K562 (cell line): ENCODE measurements around the gene PLCL1. TPM values are rescaled to one million over a fixed set of nuclear protein-coding genes. Genes with fewer than 3 reads are reported as not detected.
A peak's percentile ranks its signal among the peaks of the same experiment; 100 is the strongest.

Source experiments
- EP400 ChIP-seq: fragments of 450-650 bp; IDR thresholded peaks from 2 replicates; pipeline ENCODE4 v1.6.1; 2017; ENCODE audit warnings: antibody characterized with exemption, mild to moderate bottlenecking, moderate library complexity
- ETS1 ChIP-seq: conservative IDR thresholded peaks from 2 replicates; pipeline ENCODE4 v1.6.1; 2011; ENCODE audit warnings: low read depth, mild to moderate bottlenecking, low read length; ENCODE audit not compliant: control insufficient read depth
- MECOM ChIP-seq: fragments of 250-450 bp; sonication (Bioruptor Pico); IDR thresholded peaks from 2 replicates; pipeline ENCODE4 v1.8.0; 2022; ENCODE audit warnings: inconsistent platforms
- PBX2 ChIP-seq, 2 experiments: IDR thresholded peaks in 1 of 2; conservative IDR thresholded peaks in 1 of 2; 2 replicates each; pipeline ENCODE4 v1.6.1; 2016; ENCODE audit warnings: low read depth in 2 of 2, mild to moderate bottlenecking in 1 of 2, missing compliant biosample characterization in 1 of 2, missing genetic modification characterization in 1 of 2, moderate library complexity in 1 of 2
- PCBP1 ChIP-seq: fragments of 200-400 bp; formaldehyde crosslinking; IDR thresholded peaks from 2 replicates; pipeline ENCODE4 v1.6.1; 2018; ENCODE audit warnings: mild to moderate bottlenecking, low read depth, low read length; ENCODE audit not compliant: poor library complexity, severe bottlenecking
- PHB2 ChIP-seq: fragments of 450-650 bp; IDR thresholded peaks from 2 replicates; pipeline ENCODE4 v1.6.1; 2017; ENCODE audit warnings: low read depth
- RAD21 ChIP-seq, 2 experiments: fragments of 250-450 bp in 1 of 2; fragments of 450-650 bp in 1 of 2; sonication (Bioruptor Pico) in 1 of 2; formaldehyde crosslinking in 1 of 2; IDR thresholded peaks in 1 of 2; conservative IDR thresholded peaks in 1 of 2; 2 replicates each; pipeline versions ENCODE4 v1.4.0 to v1.8.0; 2020 to 2022; ENCODE audit warnings: mild to moderate bottlenecking in 2 of 2, moderate library complexity in 1 of 2
- RCOR1 ChIP-seq, 2 experiments: IDR thresholded peaks; 2 replicates each; pipeline ENCODE4 v1.6.1; 2012; ENCODE audit warnings: low read depth in 2 of 2, low read length in 2 of 2, borderline replicate concordance in 1 of 2, improper control_type of control experiment in 1 of 2
- SUPT5H ChIP-seq: fragments of 450-650 bp; IDR thresholded peaks from 2 replicates; pipeline ENCODE4 v1.6.1; 2016
- THAP7 ChIP-seq: fragments of 250-450 bp; sonication (Bioruptor Pico); IDR thresholded peaks from 2 replicates; pipeline ENCODE4 v1.5.0; 2021
- ZBTB1 ChIP-seq: sonication (generic); formaldehyde crosslinking; IDR thresholded peaks from 2 replicates; pipeline ENCODE4 v1.8.1; 2023; ENCODE audit warnings: missing genetic modification reagents, low read depth, mild to moderate bottlenecking, borderline replicate concordance
- ZBTB11 ChIP-seq, 3 experiments: fragments of 200-800 bp in 1 of 3; fragments of 250-450 bp in 1 of 3; fragments of 450-650 bp in 1 of 3; sonication (Bioruptor Pico) in 1 of 3; sonication (Bioruptor generic) in 1 of 3; formaldehyde crosslinking in 1 of 3; IDR thresholded peaks; 2 replicates each; pipeline versions ENCODE4 v1.6.1 to v1.8.0; 2016 to 2022; ENCODE audit warnings: mild to moderate bottlenecking in 2 of 3, missing genetic modification characterization in 2 of 3, missing compliant biosample characterization in 1 of 3, moderate library complexity in 1 of 3
- ZC3H11A ChIP-seq: IDR thresholded peaks from 2 replicates; pipeline ENCODE4 v1.6.1; 2012; ENCODE audit warnings: low read depth, low read length, improper control_type of control experiment
- ZNF175 ChIP-seq: fragments of 200-800 bp; sonication (Bioruptor generic); IDR thresholded peaks from 2 replicates; pipeline ENCODE4 v1.6.1; 2016; ENCODE audit warnings: low read depth, mild to moderate bottlenecking, missing genetic modification characterization, missing compliant biosample characterization
- polyA plus RNA-seq, 8 experiments: library from polyadenylated mRNA; depleted of rRNA in 4 of 8; stranded (reverse) in 5 of 8; unstranded in 3 of 8; fragments of >200 nt; fragmentation: Nextera tagmentation in 2 of 8; fragmentation: Illumina TruSeq in 1 of 8; extraction: Ambion mirVana in 2 of 8; extraction: Trizol in 1 of 8; gene quantifications; 2 replicates each; pipeline versions ENCODE4 v1.2.1 to v1.2.3, GENCODE V29; 2011 to 2014; ENCODE audit warnings: inconsistent platforms in 1 of 8, missing spikeins in 1 of 8
- total RNA-seq, 7 experiments: library from RNA; depleted of rRNA in 6 of 7; stranded (reverse); fragments of >200 nt in 6 of 7; fragmentation: Illumina TruSeq in 2 of 7; extraction: Trizol in 2 of 7; gene quantifications; 2 replicates each; pipeline versions ENCODE4 v1.2.1 to v1.2.3, GENCODE V29; 2011 to 2021; ENCODE audit warnings: low replicate concordance in 1 of 7
- TF ChIP-seq, protein P1 (sequence below), 2 experiments: IDR thresholded peaks; 2 replicates each; pipeline ENCODE4 v1.6.1; 2011; ENCODE audit warnings: borderline replicate concordance in 1 of 2, control low read depth in 1 of 2, low read depth in 1 of 2, low read length in 1 of 2, mild to moderate bottlenecking in 1 of 2, mixed read lengths in 1 of 2, moderate library complexity in 1 of 2; ENCODE audit not compliant: insufficient read depth in 1 of 2, insufficient read length in 1 of 2, poor library complexity in 1 of 2, severe bottlenecking in 1 of 2; ENCODE audit errors: extremely low read depth in 1 of 2

PLCL1 gene
- total and polyA plus RNA-seq, 9 of the 15 experiments (the other 6 are each of a cell fraction or from before 2014, with no cell fraction given): 2.0 to 17.7 (median 8.6) TPM

DNA sequence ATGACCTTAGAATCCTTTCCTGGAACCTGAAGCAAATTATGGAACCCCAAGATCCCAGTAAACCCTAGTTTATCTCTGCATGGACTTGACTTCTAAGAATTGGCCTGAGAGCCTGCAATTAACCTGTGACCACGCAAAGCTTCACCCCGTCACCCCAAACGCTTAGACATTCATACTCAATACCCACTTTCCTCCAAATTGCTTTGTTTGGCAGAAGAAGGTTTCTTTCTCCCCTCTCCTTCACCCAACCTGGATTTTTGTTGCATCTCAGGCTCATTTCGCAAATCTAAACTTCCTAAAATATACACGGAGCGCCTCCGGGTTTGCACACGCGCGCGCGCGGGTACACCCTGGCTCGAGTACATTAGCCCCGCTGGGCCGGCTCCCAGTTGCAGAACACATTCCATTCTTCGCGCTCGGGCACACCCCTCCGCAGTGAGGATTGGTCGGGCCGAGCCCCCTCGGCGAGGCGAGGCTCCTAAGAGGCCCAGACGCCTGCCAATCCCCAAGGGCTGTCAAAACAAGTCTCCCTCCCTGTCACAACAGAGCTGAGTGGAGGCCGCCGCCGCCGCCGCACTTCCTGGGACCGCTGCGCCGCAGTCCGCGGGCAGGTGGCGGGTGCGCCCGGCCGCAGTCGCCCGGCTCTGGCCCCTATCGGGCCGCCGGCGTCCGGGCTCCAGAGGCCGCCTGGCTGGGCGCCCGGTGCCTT is at the start of gene PLCL1 (continued):
- TF ChIP-seq ETS1 (peak; percentile 50; the same call in 1 of the 2 replicates), MECOM (CRISPR knock-in tag) (no peak), PBX2 (CRISPR knock-in tag; IDR thresholded peaks at IDR 0.05; ENCODE audit: low read depth) (peak; percentile 94), PBX2 (tag; conservative IDR thresholded peaks at IDR 0.05; ENCODE audit: low read depth) (peak; percentile 94), SUPT5H (no peak), ZBTB1 (CRISPR knock-in tag) (peak; percentile 93), ZC3H11A (no peak), ZBTB11 (CRISPR knock-in tag; IDR thresholded peaks at IDR 0.05) (0 out of 6 replicates have a peak, but pooled peaks of 1 of the 3 experiments have one; percentile 50), ZNF175 (CRISPR knock-in tag) (no peak), RAD21 (CRISPR knock-in tag; conservative IDR thresholded peaks at IDR 0.05 in 1 of 2, IDR thresholded peaks at IDR 0.05 in 1 of 2) (peak; percentile 12 to 37; a peak in 1 of 4 replicates), THAP7 (CRISPR knock-in tag) (no peak), PCBP1 (no peak), EP400 (no peak), PHB2 (no peak), RCOR1 (IDR thresholded peaks at IDR 0.05; ENCODE audit: borderline replicate concordance in 1 of 2, low read depth in 2 of 2, low read length in 2 of 2) (no peak)
- TF ChIP-seq, protein P1, sequence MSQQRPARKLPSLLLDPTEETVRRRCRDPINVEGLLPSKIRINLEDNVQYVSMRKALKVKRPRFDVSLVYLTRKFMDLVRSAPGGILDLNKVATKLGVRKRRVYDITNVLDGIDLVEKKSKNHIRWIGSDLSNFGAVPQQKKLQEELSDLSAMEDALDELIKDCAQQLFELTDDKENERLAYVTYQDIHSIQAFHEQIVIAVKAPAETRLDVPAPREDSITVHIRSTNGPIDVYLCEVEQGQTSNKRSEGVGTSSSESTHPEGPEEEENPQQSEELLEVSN (IDR thresholded peaks at IDR 0.05; ENCODE audit: borderline replicate concordance in 1 of 2, extremely low read depth in 1 of 2, insufficient read depth in 1 of 2, insufficient read length in 1 of 2, low read depth in 1 of 2, low read length in 1 of 2, poor library complexity in 1 of 2, severe bottlenecking in 1 of 2): peak in 1 of 2 experiments; percentile 54
